Measurements from ENCODE around the gene ITSN2. TPM values are rescaled to one million over a fixed set of nuclear protein-coding genes. Genes with fewer than 3 reads are reported as not detected.
"Not testable (repeated sequence)": the region's sequence is repeated elsewhere in the genome, so short reads cannot be mapped to it uniquely, and the experiment has no call there.

Gene ITSN2
- total and polyA plus RNA-seq, 7 donors: 12.2 to 71.7 (median 33.5) TPM

DNA sequence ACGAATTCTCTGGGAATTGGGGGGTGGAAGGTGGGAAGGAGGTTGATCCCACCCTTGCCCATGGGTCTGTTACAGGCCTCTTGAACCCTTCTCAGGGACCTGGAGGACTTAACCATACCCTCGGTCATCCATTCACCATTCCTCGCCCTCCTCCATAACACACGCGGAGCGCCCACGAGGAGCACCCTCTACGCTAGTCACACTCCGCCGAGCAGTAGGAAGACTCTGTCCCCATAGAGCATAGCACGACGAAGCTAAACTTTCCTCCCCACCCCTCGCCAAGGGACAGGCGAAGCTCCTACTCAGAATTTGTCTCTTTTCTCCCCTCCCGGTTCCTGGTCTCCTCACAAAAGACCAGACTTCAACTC is 611 bp upstream of the ITSN2 start:
- intact Hi-C loops (cut with DNase I): loop anchor here in 1 of 2 donors (5.0 kb wide), 1 partner anchor 54 kb away; no protein-coding TSS in a partner anchor
- no peaks in the 10 kb centered on the region for H3K9me3 ChIP-seq

DNA sequence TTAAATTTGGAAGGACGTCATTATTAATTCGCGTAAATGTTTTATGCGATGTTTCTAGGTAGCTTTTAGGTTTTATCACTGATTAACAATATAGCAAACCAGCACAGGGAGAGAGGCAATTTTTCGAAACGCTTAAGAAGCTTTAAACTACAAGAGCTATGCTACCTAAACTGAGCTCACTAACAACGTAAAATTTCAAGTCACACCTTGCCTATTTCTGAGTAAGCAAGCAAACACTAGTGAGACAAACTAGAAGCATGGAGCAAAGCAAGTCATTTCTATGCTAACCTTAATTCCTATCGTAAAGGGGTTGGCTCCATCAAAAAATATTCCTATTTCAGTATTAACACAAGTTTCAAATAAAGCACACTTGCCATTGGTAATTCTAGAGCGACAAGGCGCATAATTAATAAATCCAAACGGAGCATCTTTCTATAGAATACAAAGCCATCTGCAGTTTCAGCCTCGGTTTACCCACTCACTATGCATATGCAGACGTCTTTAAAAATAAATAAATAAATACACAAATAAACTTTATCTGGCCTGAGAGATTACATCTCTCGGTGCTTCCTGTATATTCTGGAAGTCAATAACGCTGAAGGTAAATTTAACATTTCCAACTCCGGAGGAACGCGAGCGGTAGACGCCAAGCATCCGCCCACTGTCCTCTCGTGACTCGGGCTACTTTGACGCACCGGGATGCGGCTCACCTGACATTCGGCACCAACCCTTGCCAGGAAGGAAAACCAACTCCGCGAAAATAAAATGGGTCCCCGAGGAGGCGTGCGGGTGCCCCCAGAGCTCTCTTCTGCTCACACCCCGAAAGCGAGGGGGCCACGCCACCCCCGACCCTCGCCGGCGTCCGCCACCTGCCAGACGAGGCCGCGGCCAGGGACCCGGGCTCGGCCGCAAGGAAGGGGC is 947 bp downstream of the ITSN2 start:
- Histone ChIP-seq H3K4me1 (peaks cover 31% of the 10 kb centered on the region), H3K27me3 (ENCODE audit: insufficient read depth in 3 of 3, low read length in 2 of 3) (no peaks in the 10 kb centered on the region), H3K9me3 (no peaks in the 10 kb centered on the region), H3K36me3 (ENCODE audit: insufficient read depth in 1 of 2, low read depth in 1 of 2) (no peaks in the 10 kb centered on the region), H3K27ac (peak overlapping the region; percentile 96), H3K4me3 (peak overlapping the region; percentile 91)
- WGBS, 3 donors: 10 to 14% (median 10%) methylated on average over 41 to 46 of the region's 46 CpGs
- DNase-seq (peak; percentile 49 to 76), ATAC-seq (peak; percentile 61 to 77 (median 70))
- intact Hi-C loops (cut with DNase I): loop anchor here in 1 of 2 donors (5.0 kb wide), 1 partner anchor 52 kb away; no protein-coding TSS in a partner anchor
- TF ChIP-seq, protein P1, sequence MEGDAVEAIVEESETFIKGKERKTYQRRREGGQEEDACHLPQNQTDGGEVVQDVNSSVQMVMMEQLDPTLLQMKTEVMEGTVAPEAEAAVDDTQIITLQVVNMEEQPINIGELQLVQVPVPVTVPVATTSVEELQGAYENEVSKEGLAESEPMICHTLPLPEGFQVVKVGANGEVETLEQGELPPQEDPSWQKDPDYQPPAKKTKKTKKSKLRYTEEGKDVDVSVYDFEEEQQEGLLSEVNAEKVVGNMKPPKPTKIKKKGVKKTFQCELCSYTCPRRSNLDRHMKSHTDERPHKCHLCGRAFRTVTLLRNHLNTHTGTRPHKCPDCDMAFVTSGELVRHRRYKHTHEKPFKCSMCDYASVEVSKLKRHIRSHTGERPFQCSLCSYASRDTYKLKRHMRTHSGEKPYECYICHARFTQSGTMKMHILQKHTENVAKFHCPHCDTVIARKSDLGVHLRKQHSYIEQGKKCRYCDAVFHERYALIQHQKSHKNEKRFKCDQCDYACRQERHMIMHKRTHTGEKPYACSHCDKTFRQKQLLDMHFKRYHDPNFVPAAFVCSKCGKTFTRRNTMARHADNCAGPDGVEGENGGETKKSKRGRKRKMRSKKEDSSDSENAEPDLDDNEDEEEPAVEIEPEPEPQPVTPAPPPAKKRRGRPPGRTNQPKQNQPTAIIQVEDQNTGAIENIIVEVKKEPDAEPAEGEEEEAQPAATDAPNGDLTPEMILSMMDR (IDR thresholded peaks at IDR 0.05): no peak

More for the DNA sequence above, 611 bp upstream of the ITSN2 start:
- Histone ChIP-seq H3K36me3 (ENCODE audit: insufficient read depth in 1 of 2, low read depth in 1 of 2) (no peaks in the 10 kb centered on the region), H3K4me3 (peak overlapping the region; percentile 91), H3K27ac (peak overlapping the region; percentile 96), H3K4me1 (peaks cover 34% of the 10 kb centered on the region), H3K27me3 (ENCODE audit: insufficient read depth in 3 of 3, low read length in 2 of 3) (no peaks in the 10 kb centered on the region)
- DNase-seq (no peak), ATAC-seq (no peak)
- 87 to 91% (median 88%) methylated on average over 15 of the region's 15 CpGs for WGBS, 3 donors
- TF ChIP-seq, protein P1 (IDR thresholded peaks at IDR 0.05): no peak

DNA sequence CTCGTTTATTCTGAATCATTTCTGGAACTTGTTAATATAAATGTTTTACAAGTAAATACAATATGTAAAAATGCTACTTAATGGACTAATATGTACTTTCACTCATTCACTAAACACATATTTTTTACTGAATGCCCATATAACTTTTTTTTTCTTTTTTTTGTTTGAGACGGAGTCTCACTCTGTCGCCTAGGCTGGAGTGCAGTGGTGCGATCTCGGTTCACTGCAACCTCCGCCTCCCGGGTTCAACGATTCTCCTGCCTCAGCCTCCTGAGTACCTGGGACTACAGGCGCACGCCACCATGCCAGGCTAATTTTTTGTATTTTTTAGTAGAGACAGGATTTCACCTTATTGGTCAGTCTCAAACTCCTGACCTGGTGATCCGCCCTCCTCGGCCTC is 2.6 kb downstream of the ITSN2 start:
- H3K36me3 ChIP-seq (ENCODE audit: insufficient read depth in 1 of 2, low read depth in 1 of 2); intact Hi-C loops (cut with DNase I); ATAC-seq; H3K9me3 ChIP-seq; H3K27me3 ChIP-seq (ENCODE audit: insufficient read depth in 3 of 3, low read length in 2 of 3); DNase-seq: not testable (repeated sequence)
- Histone ChIP-seq H3K4me1 (peaks cover 44% of the 10 kb centered on the region), H3K27ac (peak overlapping the region; percentile 96), H3K4me3 (peak overlapping the region; percentile 91)
- WGBS, 3 donors: 96 to 97% (median 97%) methylated on average over 12 of the region's 12 CpGs

DNA sequence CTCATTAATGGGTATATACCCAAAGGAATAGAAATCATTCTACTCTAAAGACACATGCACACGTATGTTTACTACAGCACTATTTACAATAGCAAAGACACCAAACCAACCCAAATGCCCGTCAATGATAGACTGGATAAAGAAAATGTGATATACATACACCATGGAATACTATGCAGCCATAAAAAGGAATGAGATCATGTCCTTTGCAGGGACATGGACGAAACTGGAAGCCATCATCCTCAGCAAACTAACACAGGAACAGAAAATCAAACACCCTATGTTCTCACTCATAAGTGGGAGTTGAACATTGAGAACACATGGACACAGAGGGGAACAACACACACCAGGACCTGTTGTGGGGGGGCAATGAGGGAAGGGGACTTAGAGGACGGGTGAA is 3.2 kb downstream of the ITSN2 start:
- H3K4me1 ChIP-seq: peaks cover 49% of the 10 kb centered on the region
- H3K27ac ChIP-seq; DNase-seq; ATAC-seq; intact Hi-C loops (cut with DNase I); H3K4me3 ChIP-seq; H3K27me3 ChIP-seq (ENCODE audit: insufficient read depth in 3 of 3, low read length in 2 of 3); H3K36me3 ChIP-seq (ENCODE audit: insufficient read depth in 1 of 2, low read depth in 1 of 2); H3K9me3 ChIP-seq: not testable (repeated sequence)
- WGBS, 3 donors: 95 to 99% (median 99%) methylated on average over 4 of the region's 4 CpGs

DNA sequence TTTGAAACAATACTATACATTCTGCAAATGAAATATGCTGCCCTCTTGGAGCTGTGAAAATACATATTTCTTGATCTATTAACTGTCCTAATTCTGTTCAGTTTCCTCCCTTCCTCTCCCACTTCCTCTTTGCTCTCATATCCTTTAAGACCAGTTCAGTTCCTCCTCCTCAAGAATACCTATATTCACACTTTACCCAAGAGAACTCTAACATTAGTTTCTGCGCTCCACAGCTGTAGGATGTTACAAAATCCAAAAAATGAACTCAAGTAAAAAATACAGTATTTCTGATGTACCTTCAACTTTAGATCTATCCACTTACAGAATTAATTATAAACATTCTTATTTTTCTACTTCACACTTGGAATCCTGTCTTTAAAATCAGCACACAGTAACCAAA is 5.4 kb downstream of the ITSN2 start:
- 80 to 94% (median 92%) methylated on average over 1 of the region's 1 CpG for WGBS, 3 donors
- ATAC-seq: no peak
- peaks cover 68% of the 10 kb centered on the region for H3K4me1 ChIP-seq
- DNase-seq: no peak
- no peaks in the 10 kb centered on the region for H3K36me3 ChIP-seq (ENCODE audit: insufficient read depth in 1 of 2, low read depth in 1 of 2)
- no peaks in the 10 kb centered on the region for H3K9me3 ChIP-seq
- H3K27me3 ChIP-seq (ENCODE audit: insufficient read depth in 3 of 3, low read length in 2 of 3): no peaks in the 10 kb centered on the region
- H3K4me3 ChIP-seq: no peak overlapping the region
- no peak overlapping the region for H3K27ac ChIP-seq
- intact Hi-C loops (cut with DNase I): loop anchor here in 1 of 2 donors (5.0 kb wide), 1 partner anchor 38 kb away; no protein-coding TSS in a partner anchor
- TF ChIP-seq, protein P1 (IDR thresholded peaks at IDR 0.05): no peak
